SH-SY5Y (cell line): ENCODE data around the gene RUNDC3A.

Source experiments
- GATA2 ChIP-seq: IDR thresholded peaks from 2 replicates; pipeline ENCODE4 v1.6.1; 2011; ENCODE audit warnings: mild to moderate bottlenecking, low read depth, low read length
- GATA3 ChIP-seq: IDR thresholded peaks from 2 replicates; pipeline ENCODE4 v1.6.1; 2011; ENCODE audit warnings: low read depth, mild to moderate bottlenecking, low read length, moderate library complexity

GRCh38 chr17:44268709-44269534, 39.5 kb upstream of the RUNDC3A start:
- no peak for TF ChIP-seq GATA3
- no peak for TF ChIP-seq GATA2
